ENCODE results near the gene LCN1. TPM values are rescaled to one million over a fixed set of nuclear protein-coding genes. Genes with fewer than 3 reads are reported as not detected.

LCN1 gene
- total RNA-seq, 4 donors from 2014 or later, result not detected

- peak in 1 of 2 donors; percentile 42 for ATAC-seq
- peaks cover 0 to 6% of the 10 kb centered on the region in 2 donors for H3K36me3 ChIP-seq
- peak overlapping the region; percentile 53 to 67 (median 61) for H3K4me3 ChIP-seq
- in situ Hi-C loops (cut with MboI; ENCODE audit: low sequenced_read_pairs in 4 of 4), result no loop called here
- H3K4me1 ChIP-seq, result peaks cover 7 to 8% of the 10 kb centered on the region in 2 donors
- intact Hi-C loops (cut with DNase I; ENCODE audit: low total_unique reads), result no loop called here
- DNase-seq, result no peak
- H3K9me3 ChIP-seq, result no peaks in the 10 kb centered on the region
- no peak for TF ChIP-seq POLR2A (IDR thresholded peaks at IDR 0.05)
- TF ChIP-seq, protein P1, sequence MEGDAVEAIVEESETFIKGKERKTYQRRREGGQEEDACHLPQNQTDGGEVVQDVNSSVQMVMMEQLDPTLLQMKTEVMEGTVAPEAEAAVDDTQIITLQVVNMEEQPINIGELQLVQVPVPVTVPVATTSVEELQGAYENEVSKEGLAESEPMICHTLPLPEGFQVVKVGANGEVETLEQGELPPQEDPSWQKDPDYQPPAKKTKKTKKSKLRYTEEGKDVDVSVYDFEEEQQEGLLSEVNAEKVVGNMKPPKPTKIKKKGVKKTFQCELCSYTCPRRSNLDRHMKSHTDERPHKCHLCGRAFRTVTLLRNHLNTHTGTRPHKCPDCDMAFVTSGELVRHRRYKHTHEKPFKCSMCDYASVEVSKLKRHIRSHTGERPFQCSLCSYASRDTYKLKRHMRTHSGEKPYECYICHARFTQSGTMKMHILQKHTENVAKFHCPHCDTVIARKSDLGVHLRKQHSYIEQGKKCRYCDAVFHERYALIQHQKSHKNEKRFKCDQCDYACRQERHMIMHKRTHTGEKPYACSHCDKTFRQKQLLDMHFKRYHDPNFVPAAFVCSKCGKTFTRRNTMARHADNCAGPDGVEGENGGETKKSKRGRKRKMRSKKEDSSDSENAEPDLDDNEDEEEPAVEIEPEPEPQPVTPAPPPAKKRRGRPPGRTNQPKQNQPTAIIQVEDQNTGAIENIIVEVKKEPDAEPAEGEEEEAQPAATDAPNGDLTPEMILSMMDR (IDR thresholded peaks at IDR 0.05 in 4 of 5, conservative IDR thresholded peaks at IDR 0.05 in 1 of 5), result no peak
- H3K27ac ChIP-seq, result no peak overlapping the region
- no peaks in the 10 kb centered on the region for H3K27me3 ChIP-seq
Observed at GRCh38 chr9:135480071-135480939, 40.9 kb upstream of the LCN1 start.

GRCh38 chr9:135480940-135481310 lies 40.3 kb upstream of the LCN1 start:
- Histone ChIP-seq H3K9me3 (no peaks in the 10 kb centered on the region), H3K4me3 (peak overlapping the region; percentile 53 to 67 (median 61)), H3K4me1 (peaks cover 7 to 8% of the 10 kb centered on the region in 2 donors), H3K36me3 (peaks cover 0 to 12% of the 10 kb centered on the region in 2 donors), H3K27me3 (no peaks in the 10 kb centered on the region), H3K27ac (no peak overlapping the region)
- in situ Hi-C loops (cut with MboI; ENCODE audit: low sequenced_read_pairs in 4 of 4) (no loop called here), intact Hi-C loops (cut with DNase I; ENCODE audit: low total_unique reads) (no loop called here)
- ATAC-seq, result no peak
- TF ChIP-seq, protein P1 (IDR thresholded peaks at IDR 0.05 in 4 of 5, conservative IDR thresholded peaks at IDR 0.05 in 1 of 5), result no peak
- TF ChIP-seq POLR2A (IDR thresholded peaks at IDR 0.05), result no peak
- DNase-seq, result no peak

DNA sequence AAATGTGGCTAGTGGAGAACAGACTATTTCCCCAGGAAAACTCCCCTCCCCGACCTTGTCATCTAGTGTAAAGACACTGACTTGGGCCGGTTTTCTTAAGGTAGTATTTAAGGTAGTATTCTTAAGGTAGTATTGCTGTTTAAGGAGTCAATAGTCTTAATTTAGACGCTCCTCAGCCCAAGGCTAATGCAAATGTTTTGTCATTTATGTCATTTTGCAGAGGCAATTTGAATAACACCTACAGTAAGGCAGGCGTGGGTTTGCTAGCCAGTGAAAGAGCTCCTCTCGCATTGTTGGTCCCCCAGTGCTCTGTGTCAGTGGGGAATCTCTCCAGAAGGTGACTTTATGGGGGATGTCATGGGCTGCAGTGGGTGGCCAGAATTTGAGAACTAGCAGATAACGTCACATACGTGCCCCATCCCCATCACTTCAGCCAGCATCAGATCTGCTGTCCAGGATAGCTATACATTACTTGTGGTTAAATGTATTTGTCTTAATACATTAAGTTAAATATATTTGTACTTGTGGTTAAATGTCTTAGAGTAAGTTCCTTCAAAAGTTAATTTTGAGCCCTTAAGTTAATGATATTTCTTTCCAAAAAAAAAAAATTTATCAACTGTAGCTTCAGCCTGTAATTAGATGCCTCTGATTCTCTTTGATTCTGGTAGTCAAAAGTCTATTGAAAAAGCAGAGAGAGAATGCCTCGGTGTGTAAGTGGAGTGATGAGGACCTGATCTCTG lies 39.1 kb upstream of the LCN1 start:
- TF ChIP-seq POLR2A (IDR thresholded peaks at IDR 0.05), result no peak
- TF ChIP-seq, protein P1 (IDR thresholded peaks at IDR 0.05 in 4 of 5, conservative IDR thresholded peaks at IDR 0.05 in 1 of 5), result no peak
- Histone ChIP-seq H3K36me3 (peaks cover 0 to 17% of the 10 kb centered on the region in 2 donors), H3K9me3 (no peaks in the 10 kb centered on the region), H3K4me3 (no peak overlapping the region), H3K27me3 (no peaks in the 10 kb centered on the region), H3K4me1 (peaks cover 7 to 8% of the 10 kb centered on the region in 2 donors), H3K27ac (no peak overlapping the region)
- intact Hi-C loops (cut with DNase I; ENCODE audit: low total_unique reads) (no loop called here), in situ Hi-C loops (cut with MboI; ENCODE audit: low sequenced_read_pairs in 4 of 4) (no loop called here)
- DNase-seq (no peak), ATAC-seq (no peak)

GRCh38 chr9:135484460-135485277 lies 36.6 kb upstream of the LCN1 start:
- intact Hi-C loops (cut with DNase I; ENCODE audit: low total_unique reads), result no loop called here
- no peaks in the 10 kb centered on the region for H3K9me3 ChIP-seq
- no peak overlapping the region for H3K27ac ChIP-seq
- H3K4me1 ChIP-seq, result peaks cover 7 to 8% of the 10 kb centered on the region in 2 donors
- no peak for TF ChIP-seq POLR2A (IDR thresholded peaks at IDR 0.05)
- in situ Hi-C loops (cut with MboI; ENCODE audit: low sequenced_read_pairs in 4 of 4), result no loop called here
- no peak for ATAC-seq
- DNase-seq, result no peak
- H3K4me3 ChIP-seq, result no peak overlapping the region
- peaks cover 0 to 17% of the 10 kb centered on the region in 2 donors for H3K36me3 ChIP-seq
- H3K27me3 ChIP-seq, result no peaks in the 10 kb centered on the region
